B cell (primary cell): ENCODE data around the gene PKIB.

Experiments used
- CTCF ChIP-seq: fragments of 200-600 bp; IDR thresholded peaks from one replicate; pipeline ENCODE4 v1.8.0; 2022; ENCODE audit warnings: antibody characterized with exemption, mild to moderate bottlenecking
- EZH2 ChIP-seq: IDR thresholded peaks from 2 replicates; pipeline ENCODE4 v1.6.1; 2012; ENCODE audit warnings: borderline replicate concordance, low read depth, mild to moderate bottlenecking, moderate library complexity, low read length; ENCODE audit not compliant: insufficient read depth, poor library complexity, severe bottlenecking

- TF ChIP-seq CTCF, result no peak
- TF ChIP-seq EZH2, result no peak
Observed at GRCh38 chr6:122770835-122771601, 160.8 kb downstream of the PKIB start.
